ENCODE results near the gene GBX1.

The GBX1 gene

DNA sequence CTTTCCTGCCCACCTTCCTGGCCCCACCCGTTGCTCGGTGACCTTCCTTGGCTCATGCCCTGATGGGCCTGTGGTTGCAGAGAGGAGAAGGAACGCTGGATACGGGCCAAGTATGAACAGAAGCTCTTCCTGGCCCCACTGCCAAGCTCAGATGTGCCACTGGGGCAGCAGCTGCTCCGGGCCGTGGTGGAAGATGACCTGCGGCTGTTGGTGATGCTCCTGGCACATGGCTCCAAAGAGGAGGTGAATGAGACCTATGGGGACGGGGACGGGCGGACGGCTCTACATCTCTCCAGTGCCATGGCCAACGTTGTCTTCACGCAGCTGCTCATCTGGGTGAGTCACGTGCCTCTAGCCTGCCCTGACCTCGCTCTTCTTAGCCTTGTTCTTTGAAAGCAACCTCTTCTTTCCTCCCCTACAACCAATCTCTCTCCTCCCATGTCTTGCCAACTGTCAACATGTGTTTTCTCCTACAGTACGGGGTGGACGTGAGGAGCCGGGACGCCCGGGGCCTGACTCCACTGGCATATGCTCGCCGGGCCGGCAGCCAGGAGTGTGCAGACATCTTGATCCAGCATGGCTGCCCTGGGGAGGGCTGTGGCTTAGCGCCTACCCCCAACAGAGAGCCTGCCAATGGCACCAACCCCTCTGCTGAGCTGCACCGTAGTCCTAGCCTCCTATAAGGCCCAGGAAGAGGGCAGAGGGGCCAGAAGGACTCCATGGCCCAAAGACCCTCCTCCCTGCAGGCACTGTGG is 24.1 kb downstream of the GBX1 start:
- no peak for DNase-seq (ENCODE audit: low spot score)
- TF ChIP-seq, protein P1, sequence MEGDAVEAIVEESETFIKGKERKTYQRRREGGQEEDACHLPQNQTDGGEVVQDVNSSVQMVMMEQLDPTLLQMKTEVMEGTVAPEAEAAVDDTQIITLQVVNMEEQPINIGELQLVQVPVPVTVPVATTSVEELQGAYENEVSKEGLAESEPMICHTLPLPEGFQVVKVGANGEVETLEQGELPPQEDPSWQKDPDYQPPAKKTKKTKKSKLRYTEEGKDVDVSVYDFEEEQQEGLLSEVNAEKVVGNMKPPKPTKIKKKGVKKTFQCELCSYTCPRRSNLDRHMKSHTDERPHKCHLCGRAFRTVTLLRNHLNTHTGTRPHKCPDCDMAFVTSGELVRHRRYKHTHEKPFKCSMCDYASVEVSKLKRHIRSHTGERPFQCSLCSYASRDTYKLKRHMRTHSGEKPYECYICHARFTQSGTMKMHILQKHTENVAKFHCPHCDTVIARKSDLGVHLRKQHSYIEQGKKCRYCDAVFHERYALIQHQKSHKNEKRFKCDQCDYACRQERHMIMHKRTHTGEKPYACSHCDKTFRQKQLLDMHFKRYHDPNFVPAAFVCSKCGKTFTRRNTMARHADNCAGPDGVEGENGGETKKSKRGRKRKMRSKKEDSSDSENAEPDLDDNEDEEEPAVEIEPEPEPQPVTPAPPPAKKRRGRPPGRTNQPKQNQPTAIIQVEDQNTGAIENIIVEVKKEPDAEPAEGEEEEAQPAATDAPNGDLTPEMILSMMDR (IDR thresholded peaks at IDR 0.05; ENCODE audit: extremely low read depth, missing control alignments), result no peak

DNA sequence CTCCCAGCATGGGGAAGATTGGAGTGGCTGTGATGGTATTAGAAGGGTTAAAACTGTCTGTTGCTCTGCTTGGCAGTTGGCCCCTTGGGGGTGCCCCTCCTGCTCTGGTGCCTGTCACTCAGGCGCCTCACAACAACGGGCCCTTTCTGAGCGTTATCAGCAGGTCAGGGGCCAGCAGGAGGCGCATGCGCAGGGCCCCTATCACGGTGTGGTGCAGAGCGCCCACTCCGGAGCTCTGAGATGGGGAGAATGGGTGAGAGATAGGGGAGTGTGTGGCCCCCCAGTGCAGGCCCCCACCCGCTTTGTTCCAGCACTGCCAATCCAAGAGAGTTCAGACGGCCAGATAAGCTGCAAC is 24.8 kb downstream of the GBX1 start:
- no peak for DNase-seq (ENCODE audit: low spot score)
- TF ChIP-seq, protein P1 (IDR thresholded peaks at IDR 0.05; ENCODE audit: extremely low read depth, missing control alignments), result no peak

DNA sequence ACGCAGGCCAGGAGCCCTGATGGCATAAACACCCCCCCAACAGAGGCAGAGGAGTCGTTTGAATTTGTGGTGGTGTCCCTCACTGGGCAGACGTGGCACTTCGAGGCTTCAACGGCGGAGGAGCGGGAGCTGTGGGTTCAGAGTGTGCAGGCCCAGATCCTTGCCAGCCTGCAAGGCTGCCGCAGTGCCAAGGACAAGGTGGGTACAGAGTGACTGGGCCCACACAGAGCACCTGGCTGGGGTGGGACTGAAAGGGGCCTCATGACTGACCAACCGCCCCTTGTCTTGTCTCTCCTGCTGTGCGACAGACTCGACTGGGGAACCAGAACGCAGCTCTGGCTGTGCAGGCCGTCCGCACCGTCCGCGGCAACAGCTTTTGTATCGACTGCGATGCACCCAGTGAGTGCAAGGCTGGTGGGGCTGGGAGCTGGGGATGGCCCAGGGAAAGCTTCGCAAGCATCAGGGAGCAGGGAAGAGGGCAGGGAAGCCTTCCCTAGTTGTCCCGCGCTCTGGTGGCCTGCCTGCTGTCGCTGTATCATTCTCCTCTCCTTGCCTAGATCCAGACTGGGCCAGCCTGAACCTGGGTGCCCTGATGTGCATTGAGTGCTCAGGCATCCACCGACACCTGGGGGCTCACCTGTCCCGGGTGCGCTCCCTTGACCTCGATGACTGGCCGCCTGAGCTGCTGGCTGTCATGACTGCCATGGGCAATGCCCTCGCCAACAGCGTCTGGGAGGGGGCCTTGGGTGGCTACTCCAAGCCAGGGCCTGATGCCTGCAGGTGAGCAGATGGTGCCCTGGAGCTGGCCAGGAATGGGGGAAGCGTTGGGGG is 25.4 kb downstream of the GBX1 start:
- TF ChIP-seq, protein P1 (IDR thresholded peaks at IDR 0.05; ENCODE audit: extremely low read depth, missing control alignments), result no peak
- no peak for DNase-seq (ENCODE audit: low spot score)

DNA sequence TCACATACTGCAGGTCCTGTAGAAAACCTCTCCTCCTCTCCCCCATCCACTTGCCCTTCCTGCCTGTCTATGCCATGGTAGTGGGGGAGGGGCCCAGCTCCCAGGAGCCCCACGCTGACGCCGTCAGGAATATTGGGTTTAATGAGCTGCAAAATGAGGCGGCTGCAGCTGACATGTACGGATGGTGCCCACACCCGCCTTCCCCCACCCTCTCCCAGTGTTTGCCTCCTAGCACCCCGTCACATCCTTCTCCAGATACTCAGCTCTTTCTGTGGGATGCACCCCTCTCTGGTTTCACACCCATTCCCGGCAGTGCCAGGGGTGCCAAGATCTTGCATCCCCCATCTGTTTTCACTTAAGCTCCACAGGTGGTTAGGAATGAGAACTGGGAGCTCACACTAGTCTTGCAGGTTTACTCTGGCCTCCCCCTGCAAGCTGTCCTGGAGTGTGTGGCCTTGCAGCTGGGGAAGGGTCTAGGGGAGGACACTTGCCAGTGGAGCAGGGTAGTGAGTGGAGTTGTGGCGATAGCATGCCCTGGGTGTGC is 26.1 kb downstream of the GBX1 start:
- no peak for DNase-seq (ENCODE audit: low spot score)
- TF ChIP-seq, protein P1 (IDR thresholded peaks at IDR 0.05; ENCODE audit: extremely low read depth, missing control alignments), result no peak

DNA sequence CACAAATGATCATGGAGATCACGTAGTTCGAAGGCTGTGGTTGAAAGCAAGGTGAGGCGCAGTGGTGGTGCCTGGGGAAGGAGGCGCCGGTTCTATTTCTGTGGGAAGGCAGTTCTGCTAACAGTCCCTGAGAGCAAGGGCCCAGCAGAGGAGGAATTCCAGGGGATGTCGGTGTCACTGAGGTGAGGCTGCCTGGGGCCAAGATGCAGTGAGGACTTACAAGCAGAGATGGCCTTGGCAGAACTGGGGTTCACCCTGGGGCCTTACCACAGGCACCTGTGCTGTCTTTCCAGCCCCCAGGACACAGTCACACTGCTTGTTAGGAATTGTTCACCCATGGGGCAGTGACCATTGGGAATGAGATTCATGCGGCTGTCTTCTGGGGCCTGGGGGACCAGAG is 26.7 kb downstream of the GBX1 start:
- no peak for DNase-seq (ENCODE audit: low spot score)

DNA sequence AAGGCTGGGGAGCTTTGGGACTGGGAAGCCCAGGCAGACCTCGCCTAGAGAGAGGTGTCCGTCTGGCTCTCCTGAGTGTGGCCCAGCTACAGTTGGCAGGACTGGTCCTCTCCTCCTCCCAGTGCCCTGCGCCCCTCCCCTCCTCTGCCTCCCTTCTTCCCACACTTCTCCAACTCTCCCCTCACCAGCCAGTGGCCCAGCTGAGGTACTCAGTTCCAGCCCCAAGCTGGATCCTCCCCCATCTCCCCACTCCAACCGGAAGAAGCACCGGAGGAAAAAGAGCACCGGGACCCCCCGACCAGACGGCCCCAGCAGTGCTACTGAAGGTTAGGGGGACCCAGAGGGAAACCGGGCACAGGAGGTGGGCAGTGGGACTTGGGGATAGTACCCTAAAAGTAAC is 27.7 kb downstream of the GBX1 start:
- DNase-seq (ENCODE audit: low spot score), result no peak
- TF ChIP-seq, protein P1 (IDR thresholded peaks at IDR 0.05; ENCODE audit: extremely low read depth, missing control alignments), result no peak

More for the DNA sequence above, 26.7 kb downstream of the GBX1 start:
- TF ChIP-seq, protein P1 (IDR thresholded peaks at IDR 0.05; ENCODE audit: extremely low read depth, missing control alignments), result no peak

Measured in GM20000 (cell line).